Measurements from ENCODE around the gene JAKMIP1. TPM values are rescaled to one million over a fixed set of nuclear protein-coding genes. Genes with fewer than 3 reads are reported as not detected.

The JAKMIP1 gene
- total and polyA plus RNA-seq, 9 donors: 0.33 to 1.00 (median 0.56) TPM; not detected in 1

DNA sequence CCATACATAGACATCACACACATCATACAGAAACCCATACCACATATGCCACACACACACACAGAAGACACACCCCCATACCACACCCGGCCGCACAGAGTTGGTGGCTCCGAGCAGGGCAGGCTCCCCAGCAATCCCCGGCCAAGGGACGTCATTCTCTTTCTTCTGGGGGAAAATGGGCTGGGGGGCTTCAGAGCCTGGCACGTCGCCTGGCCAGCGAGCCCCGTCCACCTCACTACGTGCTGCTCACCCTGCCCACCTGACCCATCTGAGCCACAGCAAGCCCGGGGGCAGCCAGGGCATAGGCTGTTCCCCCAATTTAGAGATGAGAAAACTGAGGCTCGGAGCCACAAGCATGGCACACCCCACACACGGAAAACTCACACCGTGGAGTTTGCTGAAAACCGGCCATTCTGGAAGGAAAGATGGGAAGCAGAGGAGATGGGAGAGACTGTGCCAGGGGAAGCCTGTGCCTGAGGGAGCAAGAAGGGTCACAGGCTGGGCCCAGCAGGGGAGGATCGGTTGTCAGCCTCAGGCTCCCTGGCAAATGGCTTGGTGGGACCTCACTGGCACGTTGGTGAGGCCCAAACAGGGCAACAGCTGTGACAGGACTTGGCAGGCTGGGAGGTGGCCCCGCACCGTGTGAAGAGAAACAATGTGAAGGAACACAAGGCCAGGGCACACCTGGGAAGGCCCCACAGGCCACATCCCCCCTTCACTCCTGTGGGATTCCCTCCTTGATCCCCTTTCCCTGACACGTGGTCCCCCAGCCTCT is 73.2 kb downstream of the JAKMIP1 start:
- Histone ChIP-seq H3K36me3 (no peaks in the 10 kb centered on the region), H3K27me3 (no peaks in the 10 kb centered on the region), H3K9me3 (no peaks in the 10 kb centered on the region), H3K4me3 (no peak overlapping the region), H3K4me1 (ENCODE audit: insufficient read depth) (no peaks in the 10 kb centered on the region), H3K27ac (no peak overlapping the region)
- TF ChIP-seq POLR2A (IDR thresholded peaks at IDR 0.05): no peak
- TF ChIP-seq, protein P1, sequence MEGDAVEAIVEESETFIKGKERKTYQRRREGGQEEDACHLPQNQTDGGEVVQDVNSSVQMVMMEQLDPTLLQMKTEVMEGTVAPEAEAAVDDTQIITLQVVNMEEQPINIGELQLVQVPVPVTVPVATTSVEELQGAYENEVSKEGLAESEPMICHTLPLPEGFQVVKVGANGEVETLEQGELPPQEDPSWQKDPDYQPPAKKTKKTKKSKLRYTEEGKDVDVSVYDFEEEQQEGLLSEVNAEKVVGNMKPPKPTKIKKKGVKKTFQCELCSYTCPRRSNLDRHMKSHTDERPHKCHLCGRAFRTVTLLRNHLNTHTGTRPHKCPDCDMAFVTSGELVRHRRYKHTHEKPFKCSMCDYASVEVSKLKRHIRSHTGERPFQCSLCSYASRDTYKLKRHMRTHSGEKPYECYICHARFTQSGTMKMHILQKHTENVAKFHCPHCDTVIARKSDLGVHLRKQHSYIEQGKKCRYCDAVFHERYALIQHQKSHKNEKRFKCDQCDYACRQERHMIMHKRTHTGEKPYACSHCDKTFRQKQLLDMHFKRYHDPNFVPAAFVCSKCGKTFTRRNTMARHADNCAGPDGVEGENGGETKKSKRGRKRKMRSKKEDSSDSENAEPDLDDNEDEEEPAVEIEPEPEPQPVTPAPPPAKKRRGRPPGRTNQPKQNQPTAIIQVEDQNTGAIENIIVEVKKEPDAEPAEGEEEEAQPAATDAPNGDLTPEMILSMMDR (IDR thresholded peaks at IDR 0.05): no peak
- TF ChIP-seq EP300 (IDR thresholded peaks at IDR 0.05): no peak
- intact Hi-C loops (cut with DNase I): no loop called here
- WGBS, 3 donors: 74 to 83% (median 80%) methylated on average over 20 of the region's 20 CpGs
- DNase-seq: no peak

DNA sequence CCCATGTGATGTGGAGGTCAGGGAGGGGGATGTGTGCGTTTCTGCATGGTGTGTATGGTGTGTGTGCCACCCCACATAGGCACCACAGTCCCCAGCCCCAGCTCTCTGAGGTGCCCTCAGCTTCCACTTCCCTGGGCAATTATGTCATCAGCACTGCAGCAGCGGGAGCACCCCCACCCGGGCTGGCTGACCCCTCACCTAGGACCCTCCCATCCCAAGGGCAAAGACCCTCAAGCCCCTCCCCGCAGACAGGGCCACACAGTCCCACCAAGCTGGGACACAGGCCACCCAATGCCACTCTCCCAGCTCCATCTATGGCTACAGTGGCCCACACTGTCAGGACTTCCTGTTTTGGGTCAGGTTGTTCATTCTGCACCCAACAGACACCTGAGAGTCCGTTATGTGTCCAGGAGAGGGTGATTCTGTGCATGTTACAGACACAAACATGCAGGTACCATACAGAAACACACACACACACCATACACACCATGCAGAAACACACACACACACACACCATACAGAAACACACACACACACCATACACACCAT is 75.2 kb downstream of the JAKMIP1 start:
- no peak overlapping the region for H3K4me3 ChIP-seq
- no peak overlapping the region for H3K27ac ChIP-seq
- H3K4me1 ChIP-seq (ENCODE audit: insufficient read depth): no peaks in the 10 kb centered on the region
- H3K9me3 ChIP-seq: no peaks in the 10 kb centered on the region
- intact Hi-C loops (cut with DNase I): no loop called here
- WGBS, 3 donors: 65 to 70% (median 70%) methylated on average over 5 of the region's 5 CpGs
- no peaks in the 10 kb centered on the region for H3K36me3 ChIP-seq
- no peak for DNase-seq
- TF ChIP-seq, protein P1 (IDR thresholded peaks at IDR 0.05): no peak
- TF ChIP-seq EP300 (IDR thresholded peaks at IDR 0.05): no peak
- TF ChIP-seq POLR2A (IDR thresholded peaks at IDR 0.05): no peak
- H3K27me3 ChIP-seq: no peaks in the 10 kb centered on the region

DNA sequence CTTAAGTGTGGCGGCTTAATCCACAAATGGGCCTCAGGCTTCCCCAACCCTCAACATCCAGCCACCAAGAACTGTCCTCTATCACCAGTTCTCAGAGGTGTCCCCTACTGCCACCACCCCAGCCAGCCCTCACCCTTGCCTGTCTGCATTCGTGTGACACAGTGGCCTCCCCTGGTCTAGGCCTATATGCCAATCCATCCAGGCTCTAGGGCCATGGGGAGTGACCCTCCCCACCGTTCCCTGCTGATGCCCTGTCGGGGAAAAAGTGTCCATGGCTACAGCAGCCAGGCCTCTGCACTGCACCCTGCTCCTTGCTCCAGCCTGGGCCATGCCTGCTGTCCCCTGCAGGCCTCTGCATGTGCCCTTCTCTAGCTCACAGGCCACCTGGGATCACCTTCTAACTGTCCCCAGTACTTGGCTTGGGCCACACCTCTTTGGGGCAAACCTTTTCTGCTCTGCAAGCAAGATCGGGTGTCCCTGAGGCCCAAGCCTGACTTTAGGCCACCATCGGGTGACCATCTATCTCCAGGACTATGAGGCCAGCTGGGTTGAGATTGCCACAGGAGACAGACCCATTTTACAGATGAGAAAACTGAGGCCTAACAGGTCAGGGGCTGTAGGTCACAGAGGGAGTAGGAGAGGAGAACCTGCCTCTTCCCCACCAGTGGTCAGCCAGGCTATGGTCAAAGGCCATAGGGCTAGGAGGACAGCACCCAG is 75.8 kb downstream of the JAKMIP1 start:
- Histone ChIP-seq H3K9me3 (no peaks in the 10 kb centered on the region), H3K36me3 (no peaks in the 10 kb centered on the region), H3K4me1 (ENCODE audit: insufficient read depth) (no peaks in the 10 kb centered on the region), H3K27ac (no peak overlapping the region), H3K4me3 (no peak overlapping the region), H3K27me3 (no peaks in the 10 kb centered on the region)
- DNase-seq: no peak
- TF ChIP-seq, protein P1 (IDR thresholded peaks at IDR 0.05): no peak
- TF ChIP-seq EP300 (IDR thresholded peaks at IDR 0.05) (no peak), POLR2A (IDR thresholded peaks at IDR 0.05) (no peak)
- WGBS, 3 donors: 89 to 96% (median 93%) methylated on average over 6 of the region's 6 CpGs
- intact Hi-C loops (cut with DNase I): no loop called here

DNA sequence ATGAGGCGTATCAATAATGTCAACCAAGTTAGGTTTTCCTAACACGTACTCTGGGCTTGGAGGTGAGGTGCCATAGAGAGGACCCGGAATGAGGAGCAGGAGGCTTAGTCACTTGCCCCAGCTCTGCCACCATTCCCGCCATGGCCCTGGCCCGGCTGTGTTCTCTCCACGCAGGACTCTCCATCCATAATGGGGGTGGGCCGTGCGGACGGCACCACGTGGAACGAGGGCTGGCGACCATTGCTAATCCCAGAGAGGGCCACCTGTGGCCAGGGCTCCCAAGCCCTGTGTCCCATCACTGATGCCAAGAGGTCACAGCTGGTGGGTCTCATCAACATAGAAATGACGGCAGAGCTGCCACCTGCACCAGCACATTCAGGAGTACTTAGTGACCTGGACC is 76.4 kb downstream of the JAKMIP1 start:
- Histone ChIP-seq H3K4me1 (ENCODE audit: insufficient read depth) (no peaks in the 10 kb centered on the region), H3K36me3 (no peaks in the 10 kb centered on the region), H3K9me3 (no peaks in the 10 kb centered on the region), H3K4me3 (no peak overlapping the region), H3K27me3 (no peaks in the 10 kb centered on the region), H3K27ac (no peak overlapping the region)
- intact Hi-C loops (cut with DNase I): no loop called here
- TF ChIP-seq, protein P1 (IDR thresholded peaks at IDR 0.05): no peak
- TF ChIP-seq POLR2A (IDR thresholded peaks at IDR 0.05): no peak
- TF ChIP-seq EP300 (IDR thresholded peaks at IDR 0.05): no peak
- no peak for DNase-seq
- WGBS, 3 donors: 92 to 94% (median 94%) methylated on average over 13 of the region's 13 CpGs
